GM23248 (cell line): Measurements from ENCODE around the gene PTPRO. TPM values are rescaled to one million over a fixed set of nuclear protein-coding genes. Genes with fewer than 3 reads are reported as not detected.

Source experiments
- DNase-seq: peaks from one replicate; pipeline ENCODE4 v3.0.0-alpha.2; 2015
- H2AFZ ChIP-seq: fragments of 200-600 bp; sonication (generic); 2 replicates; pipeline ENCODE4 v1.6.1; 2016; ENCODE audit warnings: antibody characterized with exemption
- H3F3A ChIP-seq: fragments of 200-600 bp; sonication (generic); 2 replicates; pipeline ENCODE4 v1.6.1; 2016; ENCODE audit warnings: mild to moderate bottlenecking, antibody characterized with exemption, mixed run types; ENCODE audit not compliant: insufficient read depth
- H3K27ac ChIP-seq: fragments of 200-600 bp; sonication (generic); 2 replicates; pipeline ENCODE4 v1.5.1; 2016; ENCODE audit warnings: mild to moderate bottlenecking
- H3K27me3 ChIP-seq: fragments of 200-600 bp; sonication (generic); replicated peaks from 2 replicates; pipeline ENCODE4 v1.6.1; 2016; ENCODE audit warnings: mild to moderate bottlenecking; ENCODE audit not compliant: insufficient read depth
- H3K36me3 ChIP-seq: fragments of 200-600 bp; sonication (generic); 2 replicates; pipeline ENCODE4 v1.6.1; 2016; ENCODE audit warnings: low read depth, mild to moderate bottlenecking
- H3K4me1 ChIP-seq: fragments of 200-600 bp; sonication (generic); 2 replicates; pipeline ENCODE4 v1.6.1; 2016; ENCODE audit warnings: mild to moderate bottlenecking; ENCODE audit not compliant: insufficient read depth
- H3K4me2 ChIP-seq: fragments of 200-600 bp; sonication (generic); one replicate; pipeline ENCODE4 v1.6.1; 2016; ENCODE audit warnings: mild to moderate bottlenecking; ENCODE audit not compliant: unreplicated experiment
- H3K4me3 ChIP-seq: fragments of 200-600 bp; sonication (generic); 2 replicates; pipeline ENCODE4 v1.5.1; 2016; ENCODE audit warnings: mild to moderate bottlenecking
- H3K79me2 ChIP-seq: fragments of 200-600 bp; sonication (generic); 2 replicates; pipeline ENCODE4 v1.6.1; 2016; ENCODE audit warnings: mild to moderate bottlenecking; ENCODE audit not compliant: insufficient read depth
- H3K9ac ChIP-seq: fragments of 200-600 bp; sonication (generic); 2 replicates; pipeline ENCODE4 v1.6.1; 2016; ENCODE audit warnings: mild to moderate bottlenecking
- H3K9me2 ChIP-seq: fragments of 200-600 bp; sonication (generic); 2 replicates; pipeline ENCODE4 v1.6.1; 2016; ENCODE audit warnings: mixed run types, mild to moderate bottlenecking, moderate library complexity; ENCODE audit not compliant: insufficient read depth
- H3K9me3 ChIP-seq: fragments of 200-600 bp; sonication (generic); one replicate; pipeline ENCODE4 v1.6.1; 2017; ENCODE audit warnings: low read depth
- H4K20me1 ChIP-seq: fragments of 200-600 bp; sonication (generic); 2 replicates; pipeline ENCODE4 v1.6.0; 2016; ENCODE audit not compliant: insufficient read depth
- EZH2 ChIP-seq: fragments of 200-600 bp; sonication (generic); IDR thresholded peaks from 2 replicates; pipeline ENCODE4 v1.6.1; 2018; ENCODE audit warnings: antibody characterized with exemption, mild to moderate bottlenecking; ENCODE audit not compliant: insufficient read depth, poor library complexity, severe bottlenecking
- EZH2phosphoT487 ChIP-seq: fragments of 200-600 bp; sonication (generic); IDR thresholded peaks from 2 replicates; pipeline ENCODE4 v1.6.1; 2018; ENCODE audit warnings: antibody characterized with exemption, moderate library complexity, mild to moderate bottlenecking, low read depth; ENCODE audit not compliant: insufficient read depth
- WGBS, 2 experiments: methylation state at CpG; one replicate each; pipeline ENCODE4 v1.1.6; 2015 to 2017; ENCODE audit warnings: low lambda C conversion rate in 2 of 2, low coverage in 1 of 2; ENCODE audit errors: missing lambda C conversion rate in 2 of 2; 5-methylcytosine and 5-hydroxymethylcytosine counted together
- in situ Hi-C: fragments of 300-500 bp; cut with MboI; formaldehyde crosslinking; loops from 2 replicates; pipeline ENCODE4 v1.15.0; 2020
- polyA plus RNA-seq: library from polyadenylated mRNA; unstranded; fragments of >200 nt; fragmentation: Nextera tagmentation; extraction: Ambion mirVana; gene quantifications from 2 replicates; pipeline ENCODE4 v1.2.1, GENCODE V29; 2016
- total RNA-seq: library from RNA; depleted of rRNA; stranded (reverse); fragments of >200 nt; shearing (Covaris generic); gene quantifications from 2 replicates; pipeline ENCODE4 v1.2.3, GENCODE V29; 2014

PTPRO gene
- total and polyA plus RNA-seq, 2 experiments from 2014 or later: 0.22 to 0.24 TPM

GRCh38 chr12:15474766-15475165, 152.5 kb downstream of the PTPRO start:
- H4K20me1 ChIP-seq: no peaks in the 10 kb centered on the region
- 0 out of 2 replicates have a peak, but pooled peaks cover 10% of the 10 kb centered on the region for H3K27me3 ChIP-seq
- WGBS, 2 experiments: 49 to 51% methylated on average over 6 of the region's 6 CpGs
- no peaks in the 10 kb centered on the region for H3K9me3 ChIP-seq
- H3K4me3 ChIP-seq: no peak overlapping the region
- no peaks in the 10 kb centered on the region for H3K4me1 ChIP-seq
- no peaks in the 10 kb centered on the region for H3K9me2 ChIP-seq
- in situ Hi-C loops: no loop called here
- no peak overlapping the region for H2AFZ ChIP-seq
- no peaks in the 10 kb centered on the region for H3K36me3 ChIP-seq
- H3F3A ChIP-seq: no peaks in the 10 kb centered on the region
- no peaks in the 10 kb centered on the region for H3K79me2 ChIP-seq
- DNase-seq: no peak
- no peak overlapping the region for H3K27ac ChIP-seq
- no peak for TF ChIP-seq EZH2
- no peak for TF ChIP-seq EZH2phosphoT487
- no peak overlapping the region for H3K4me2 ChIP-seq
- no peak overlapping the region for H3K9ac ChIP-seq

- Histone ChIP-seq H3K27me3 (0 out of 2 replicates have a peak, but pooled peaks cover 3% of the 10 kb centered on the region), H3K27ac (no peak overlapping the region), H3K4me1 (no peaks in the 10 kb centered on the region), H3K9me2 (no peaks in the 10 kb centered on the region), H3K4me3 (no peak overlapping the region), H3K4me2 (no peak overlapping the region), H3K79me2 (no peaks in the 10 kb centered on the region), H3K36me3 (no peaks in the 10 kb centered on the region), H4K20me1 (no peaks in the 10 kb centered on the region), H3F3A (no peaks in the 10 kb centered on the region), H2AFZ (no peak overlapping the region), H3K9ac (no peak overlapping the region), H3K9me3 (no peaks in the 10 kb centered on the region)
- in situ Hi-C loops: no loop called here
- DNase-seq: no peak
- WGBS, 2 experiments: 61 to 65% methylated on average over 1 of the region's 1 CpG
- TF ChIP-seq EZH2 (no peak), EZH2phosphoT487 (no peak)
Measured at GRCh38 chr12:15477761-15478160, 155.5 kb downstream of the PTPRO start.

- Histone ChIP-seq H3K9ac (no peak overlapping the region), H3K27me3 (0 out of 2 replicates have a peak, but pooled peaks cover 3% of the 10 kb centered on the region), H3K9me2 (no peaks in the 10 kb centered on the region), H3K27ac (no peak overlapping the region), H3F3A (no peaks in the 10 kb centered on the region), H3K4me2 (no peak overlapping the region), H3K36me3 (no peaks in the 10 kb centered on the region), H3K9me3 (no peaks in the 10 kb centered on the region), H2AFZ (no peak overlapping the region), H3K4me3 (no peak overlapping the region), H3K79me2 (no peaks in the 10 kb centered on the region), H3K4me1 (no peaks in the 10 kb centered on the region), H4K20me1 (no peaks in the 10 kb centered on the region)
- 17 to 23% methylated on average over 2 of the region's 2 CpGs for WGBS, 2 experiments
- in situ Hi-C loops: no loop called here
- TF ChIP-seq EZH2: no peak
- no peak for DNase-seq
Measured at GRCh38 chr12:15481846-15482245, 159.5 kb downstream of the PTPRO start.

- no peak overlapping the region for H3K27ac ChIP-seq
- H3K4me2 ChIP-seq: no peak overlapping the region
- H3K79me2 ChIP-seq: no peaks in the 10 kb centered on the region
- no peaks in the 10 kb centered on the region for H3K9me3 ChIP-seq
- H3K4me3 ChIP-seq: no peak overlapping the region
- 0 out of 2 replicates have a peak, but pooled peaks cover 3% of the 10 kb centered on the region for H3K27me3 ChIP-seq
- DNase-seq: no peak
- no peaks in the 10 kb centered on the region for H4K20me1 ChIP-seq
- in situ Hi-C loops: no loop called here
- H3F3A ChIP-seq: no peaks in the 10 kb centered on the region
- no peaks in the 10 kb centered on the region for H3K9me2 ChIP-seq
- WGBS, 2 experiments: 75 to 79% methylated on average over 3 of the region's 3 CpGs
- no peak overlapping the region for H2AFZ ChIP-seq
- H3K9ac ChIP-seq: no peak overlapping the region
- H3K4me1 ChIP-seq: no peaks in the 10 kb centered on the region
- TF ChIP-seq EZH2phosphoT487: no peak
- TF ChIP-seq EZH2: no peak
- H3K36me3 ChIP-seq: no peaks in the 10 kb centered on the region
Measured at GRCh38 chr12:15485466-15485865, 163.2 kb downstream of the PTPRO start.

- H3K9me2 ChIP-seq: no peaks in the 10 kb centered on the region
- H4K20me1 ChIP-seq: no peaks in the 10 kb centered on the region
- H2AFZ ChIP-seq: no peak overlapping the region
- no peak overlapping the region for H3K4me2 ChIP-seq
- H3K4me3 ChIP-seq: no peak overlapping the region
- WGBS, 2 experiments: 37 to 41% methylated on average over 6 of the region's 6 CpGs
- H3K79me2 ChIP-seq: no peaks in the 10 kb centered on the region
- H3K36me3 ChIP-seq: no peaks in the 10 kb centered on the region
- H3K27ac ChIP-seq: no peak overlapping the region
- H3K27me3 ChIP-seq: no peaks in the 10 kb centered on the region
- DNase-seq: no peak
- no peaks in the 10 kb centered on the region for H3K9me3 ChIP-seq
- in situ Hi-C loops: no loop called here
- H3F3A ChIP-seq: no peaks in the 10 kb centered on the region
- TF ChIP-seq EZH2 (no peak), EZH2phosphoT487 (no peak)
- no peak overlapping the region for H3K9ac ChIP-seq
- no peaks in the 10 kb centered on the region for H3K4me1 ChIP-seq
Measured at GRCh38 chr12:15486859-15487258, 164.6 kb downstream of the PTPRO start.
